ENCODE results near the gene IQSEC1.

DNA sequence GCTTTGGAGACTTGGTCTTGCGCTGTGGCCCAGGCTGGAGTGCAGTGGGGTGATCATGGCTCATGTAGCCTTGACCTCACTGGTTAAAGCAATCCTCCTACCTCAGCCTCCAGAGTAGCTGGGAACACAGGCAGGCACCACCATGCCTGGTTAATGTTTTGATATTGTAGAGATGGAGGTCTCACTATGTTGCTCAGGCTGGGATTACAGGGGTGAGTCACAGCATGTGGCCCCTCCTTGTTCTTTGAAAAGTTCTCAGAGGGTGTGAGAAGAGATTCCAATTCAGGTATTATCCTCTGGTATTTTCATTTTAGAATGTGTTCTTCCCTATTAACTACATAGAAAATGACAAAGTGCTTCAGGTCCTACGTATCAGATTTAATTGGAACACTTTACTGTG, 180.0 kb downstream of the IQSEC1 start:
- no peak for TF ChIP-seq EP300 (IDR thresholded peaks at IDR 0.05; ENCODE audit: borderline replicate concordance)
- TF ChIP-seq, protein P1, sequence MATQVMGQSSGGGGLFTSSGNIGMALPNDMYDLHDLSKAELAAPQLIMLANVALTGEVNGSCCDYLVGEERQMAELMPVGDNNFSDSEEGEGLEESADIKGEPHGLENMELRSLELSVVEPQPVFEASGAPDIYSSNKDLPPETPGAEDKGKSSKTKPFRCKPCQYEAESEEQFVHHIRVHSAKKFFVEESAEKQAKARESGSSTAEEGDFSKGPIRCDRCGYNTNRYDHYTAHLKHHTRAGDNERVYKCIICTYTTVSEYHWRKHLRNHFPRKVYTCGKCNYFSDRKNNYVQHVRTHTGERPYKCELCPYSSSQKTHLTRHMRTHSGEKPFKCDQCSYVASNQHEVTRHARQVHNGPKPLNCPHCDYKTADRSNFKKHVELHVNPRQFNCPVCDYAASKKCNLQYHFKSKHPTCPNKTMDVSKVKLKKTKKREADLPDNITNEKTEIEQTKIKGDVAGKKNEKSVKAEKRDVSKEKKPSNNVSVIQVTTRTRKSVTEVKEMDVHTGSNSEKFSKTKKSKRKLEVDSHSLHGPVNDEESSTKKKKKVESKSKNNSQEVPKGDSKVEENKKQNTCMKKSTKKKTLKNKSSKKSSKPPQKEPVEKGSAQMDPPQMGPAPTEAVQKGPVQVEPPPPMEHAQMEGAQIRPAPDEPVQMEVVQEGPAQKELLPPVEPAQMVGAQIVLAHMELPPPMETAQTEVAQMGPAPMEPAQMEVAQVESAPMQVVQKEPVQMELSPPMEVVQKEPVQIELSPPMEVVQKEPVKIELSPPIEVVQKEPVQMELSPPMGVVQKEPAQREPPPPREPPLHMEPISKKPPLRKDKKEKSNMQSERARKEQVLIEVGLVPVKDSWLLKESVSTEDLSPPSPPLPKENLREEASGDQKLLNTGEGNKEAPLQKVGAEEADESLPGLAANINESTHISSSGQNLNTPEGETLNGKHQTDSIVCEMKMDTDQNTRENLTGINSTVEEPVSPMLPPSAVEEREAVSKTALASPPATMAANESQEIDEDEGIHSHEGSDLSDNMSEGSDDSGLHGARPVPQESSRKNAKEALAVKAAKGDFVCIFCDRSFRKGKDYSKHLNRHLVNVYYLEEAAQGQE (IDR thresholded peaks at IDR 0.05; ENCODE audit: low read depth) = no peak
- no peak for TF ChIP-seq TAF1 (IDR thresholded peaks at IDR 0.05; ENCODE audit: low read depth)

Measured in Ishikawa (cell line).